K562 (cell line): ENCODE data around the gene HOXB6. TPM values are rescaled to one million over a fixed set of nuclear protein-coding genes. Genes with fewer than 3 reads are reported as not detected.

Experiments used
- ARID4B ChIP-seq: sonication (generic); formaldehyde crosslinking; IDR thresholded peaks from 2 replicates; pipeline ENCODE4 v1.8.0; 2022; ENCODE audit warnings: mild to moderate bottlenecking, missing genetic modification reagents
- DPF2 ChIP-seq: fragments of 450-650 bp; IDR thresholded peaks from 2 replicates; pipeline ENCODE4 v1.6.1; 2016
- EGR1 ChIP-seq: fragments of 450-650 bp; conservative IDR thresholded peaks from 2 replicates; pipeline ENCODE4 v1.6.1; 2017; ENCODE audit warnings: mild to moderate bottlenecking
- FOXJ2 ChIP-seq: fragments of 200-800 bp; sonication (Bioruptor generic); IDR thresholded peaks from 2 replicates; pipeline ENCODE4 v1.6.1; 2016; ENCODE audit warnings: missing genetic modification characterization, missing compliant biosample characterization
- FOXO4 ChIP-seq: fragments of 450-650 bp; formaldehyde crosslinking; IDR thresholded peaks from 2 replicates; pipeline ENCODE4 v1.4.0; 2020; ENCODE audit warnings: mild to moderate bottlenecking, moderate library complexity
- HDAC2 ChIP-seq: fragments of 450-650 bp; IDR thresholded peaks from 2 replicates; pipeline ENCODE4 v1.6.1; 2016; ENCODE audit warnings: mild to moderate bottlenecking
- MAFK ChIP-seq: IDR thresholded peaks from 2 replicates; pipeline ENCODE4 v1.6.1; 2011; ENCODE audit warnings: low read length, improper control_type of control experiment
- RAD21 ChIP-seq, 2 experiments: fragments of 250-450 bp in 1 of 2; fragments of 450-650 bp in 1 of 2; sonication (Bioruptor Pico) in 1 of 2; formaldehyde crosslinking in 1 of 2; IDR thresholded peaks in 1 of 2; conservative IDR thresholded peaks in 1 of 2; 2 replicates each; pipeline versions ENCODE4 v1.4.0 to v1.8.0; 2020 to 2022; ENCODE audit warnings: mild to moderate bottlenecking in 2 of 2, moderate library complexity in 1 of 2
- RBFOX2 ChIP-seq: fragments of 200-400 bp; formaldehyde crosslinking; IDR thresholded peaks from 2 replicates; pipeline ENCODE4 v1.6.1; 2017; ENCODE audit warnings: low read depth, mild to moderate bottlenecking, low read length, moderate library complexity
- TAF15 ChIP-seq: fragments of 200-400 bp; formaldehyde crosslinking; IDR thresholded peaks from 2 replicates; pipeline ENCODE4 v1.6.1; 2017; ENCODE audit warnings: mild to moderate bottlenecking, low read depth, low read length, moderate library complexity
- TEAD1 ChIP-seq, 2 experiments: fragments of 450-650 bp in 1 of 2; sonication (generic) in 1 of 2; formaldehyde crosslinking; IDR thresholded peaks; 2 replicates each; pipeline versions ENCODE4 v1.4.0 to v1.8.0; 2020 to 2022; ENCODE audit warnings: mild to moderate bottlenecking in 2 of 2, missing genetic modification reagents in 1 of 2
- THRAP3 ChIP-seq: fragments of 450-650 bp; IDR thresholded peaks from 2 replicates; pipeline ENCODE4 v1.6.1; 2016; ENCODE audit warnings: mild to moderate bottlenecking, inconsistent platforms, borderline replicate concordance
- ZEB2 ChIP-seq: fragments of 450-650 bp; IDR thresholded peaks from 2 replicates; pipeline ENCODE4 v1.6.1; 2016
- ZFX ChIP-seq: sonication (generic); formaldehyde crosslinking; IDR thresholded peaks from 2 replicates; pipeline ENCODE4 v1.8.0; 2022; ENCODE audit warnings: mild to moderate bottlenecking, missing genetic modification reagents, moderate library complexity
- ZNF134 ChIP-seq: fragments of 250-450 bp; sonication (Bioruptor Pico); conservative IDR thresholded peaks from 2 replicates; pipeline ENCODE4 v1.4.0; 2020
- ZNF174 ChIP-seq: fragments of 250-450 bp; sonication (Bioruptor Pico); IDR thresholded peaks from 2 replicates; pipeline ENCODE4 v1.4.0; 2020; ENCODE audit warnings: mild to moderate bottlenecking
- ZNF184 ChIP-seq: sonication (generic); formaldehyde crosslinking; IDR thresholded peaks from 2 replicates; pipeline ENCODE4 v1.5.0; 2020; ENCODE audit warnings: missing genetic modification reagents
- ZNF212 ChIP-seq: fragments of 450-650 bp; formaldehyde crosslinking; IDR thresholded peaks from 2 replicates; pipeline ENCODE4 v1.4.0; 2020; ENCODE audit warnings: mild to moderate bottlenecking
- ZNF274 ChIP-seq: IDR thresholded peaks from 2 replicates; pipeline ENCODE4 v1.6.1; 2011; ENCODE audit warnings: low read depth, mild to moderate bottlenecking, low read length, moderate library complexity, borderline replicate concordance
- ZNF780A ChIP-seq: fragments of 250-450 bp; sonication (Bioruptor Pico); IDR thresholded peaks from 2 replicates; pipeline ENCODE4 v1.5.0; 2021; ENCODE audit warnings: mild to moderate bottlenecking
- polyA plus RNA-seq, 8 experiments: library from polyadenylated mRNA; depleted of rRNA in 4 of 8; stranded (reverse) in 5 of 8; unstranded in 3 of 8; fragments of >200 nt; fragmentation: Nextera tagmentation in 2 of 8; fragmentation: Illumina TruSeq in 1 of 8; extraction: Ambion mirVana in 2 of 8; extraction: Trizol in 1 of 8; gene quantifications; 2 replicates each; pipeline versions ENCODE4 v1.2.1 to v1.2.3, GENCODE V29; 2011 to 2014; ENCODE audit warnings: inconsistent platforms in 1 of 8, missing spikeins in 1 of 8
- total RNA-seq, 7 experiments: library from RNA; depleted of rRNA in 6 of 7; stranded (reverse); fragments of >200 nt in 6 of 7; fragmentation: Illumina TruSeq in 2 of 7; extraction: Trizol in 2 of 7; gene quantifications; 2 replicates each; pipeline versions ENCODE4 v1.2.1 to v1.2.3, GENCODE V29; 2011 to 2021; ENCODE audit warnings: low replicate concordance in 1 of 7
- TF ChIP-seq, protein P1 (sequence below): fragments of 450-650 bp; formaldehyde crosslinking; conservative IDR thresholded peaks from 2 replicates; pipeline ENCODE4 v1.4.0; 2022; ENCODE audit warnings: mild to moderate bottlenecking, missing genetic modification characterization
- TF ChIP-seq, protein P2 (sequence below), 2 experiments: fragments of 450-650 bp in 1 of 2; sonication (generic) in 1 of 2; formaldehyde crosslinking in 1 of 2; IDR thresholded peaks in 1 of 2; conservative IDR thresholded peaks in 1 of 2; 2 replicates each; pipeline versions ENCODE4 v1.6.1 to v1.8.1; 2016 to 2023; ENCODE audit warnings: mild to moderate bottlenecking in 2 of 2, moderate library complexity in 2 of 2, inconsistent platforms in 1 of 2, missing genetic modification reagents in 1 of 2

Gene HOXB6
- total and polyA plus RNA-seq, 9 of the 15 experiments (the other 6 are each of a cell fraction or from before 2014, with no cell fraction given), result 1.2 to 14.8 (median 4.9) TPM

DNA sequence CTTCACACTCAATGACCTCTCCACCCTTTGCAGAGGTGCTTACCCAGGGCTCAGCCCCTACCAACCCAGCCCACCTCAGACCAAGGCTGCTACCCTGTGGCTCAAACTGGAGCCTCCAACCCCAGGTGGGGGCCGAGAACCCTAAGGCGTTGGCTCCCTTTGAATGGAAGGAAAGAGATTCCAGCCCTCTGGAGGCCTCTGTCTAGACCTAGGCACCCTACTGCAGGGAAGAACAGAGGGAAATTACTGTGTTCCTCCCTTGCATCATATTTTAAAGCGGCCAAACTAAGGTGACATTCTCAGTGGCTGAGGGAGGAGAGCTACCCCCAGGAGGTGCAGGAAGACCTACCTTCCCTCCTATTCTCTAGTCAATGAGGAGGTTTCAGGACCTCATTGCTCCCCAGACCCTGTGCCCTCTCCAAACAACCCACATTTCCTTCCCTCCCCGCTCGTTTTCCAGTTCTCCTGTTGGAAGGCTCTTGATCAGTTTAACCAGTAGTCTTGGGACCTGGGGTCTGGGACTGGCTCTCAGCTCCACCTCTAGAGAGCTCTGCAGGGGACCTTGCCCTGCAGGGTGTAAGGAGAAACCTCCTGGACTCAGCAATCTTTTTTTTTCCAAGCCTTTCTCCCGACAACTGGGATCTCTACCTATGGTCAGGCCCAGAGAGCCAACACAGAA lies 15.8 kb upstream of the HOXB6 start (continued):
- TF ChIP-seq ARID4B (CRISPR knock-in tag) (no peak), FOXO4 (CRISPR knock-in tag) (no peak), RBFOX2 (peak; percentile 46; the same call in 1 of the 2 replicates), ZFX (CRISPR knock-in tag) (no peak), ZNF134 (CRISPR knock-in tag) (no peak), TEAD1 (CRISPR knock-in tag; IDR thresholded peaks at IDR 0.05) (no peak), MAFK (no peak), TAF15 (no peak), RAD21 (CRISPR knock-in tag; conservative IDR thresholded peaks at IDR 0.05 in 1 of 2, IDR thresholded peaks at IDR 0.05 in 1 of 2) (no peak), FOXJ2 (tag) (no peak), ZNF780A (no peak), ZNF184 (CRISPR knock-in tag) (no peak), ZNF212 (CRISPR knock-in tag) (no peak), ZNF274 (no peak), EGR1 (no peak), DPF2 (no peak), ZEB2 (no peak), THRAP3 (no peak), HDAC2 (no peak), ZNF174 (CRISPR knock-in tag) (no peak)
- TF ChIP-seq, protein P1, sequence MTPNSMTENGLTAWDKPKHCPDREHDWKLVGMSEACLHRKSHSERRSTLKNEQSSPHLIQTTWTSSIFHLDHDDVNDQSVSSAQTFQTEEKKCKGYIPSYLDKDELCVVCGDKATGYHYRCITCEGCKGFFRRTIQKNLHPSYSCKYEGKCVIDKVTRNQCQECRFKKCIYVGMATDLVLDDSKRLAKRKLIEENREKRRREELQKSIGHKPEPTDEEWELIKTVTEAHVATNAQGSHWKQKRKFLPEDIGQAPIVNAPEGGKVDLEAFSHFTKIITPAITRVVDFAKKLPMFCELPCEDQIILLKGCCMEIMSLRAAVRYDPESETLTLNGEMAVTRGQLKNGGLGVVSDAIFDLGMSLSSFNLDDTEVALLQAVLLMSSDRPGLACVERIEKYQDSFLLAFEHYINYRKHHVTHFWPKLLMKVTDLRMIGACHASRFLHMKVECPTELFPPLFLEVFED (CRISPR knock-in tag), result 0 out of 2 replicates have a peak, but pooled peaks have one; percentile 6
- TF ChIP-seq, protein P2, sequence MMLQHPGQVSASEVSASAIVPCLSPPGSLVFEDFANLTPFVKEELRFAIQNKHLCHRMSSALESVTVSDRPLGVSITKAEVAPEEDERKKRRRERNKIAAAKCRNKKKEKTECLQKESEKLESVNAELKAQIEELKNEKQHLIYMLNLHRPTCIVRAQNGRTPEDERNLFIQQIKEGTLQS (IDR thresholded peaks at IDR 0.05), result peak; percentile 32; the same call in 1 of the 2 replicates
- TF ChIP-seq, protein P2 (CRISPR knock-in tag; conservative IDR thresholded peaks at IDR 0.05), result no peak
